ENCODE data around the gene GABRG3. TPM values are rescaled to one million over a fixed set of nuclear protein-coding genes. Genes with fewer than 3 reads are reported as not detected.

The GABRG3 gene
- polyA plus RNA-seq, 2 of the 4 experiments (the other 2 are of a cell fraction) = 0.08 to 0.18 TPM

DNA sequence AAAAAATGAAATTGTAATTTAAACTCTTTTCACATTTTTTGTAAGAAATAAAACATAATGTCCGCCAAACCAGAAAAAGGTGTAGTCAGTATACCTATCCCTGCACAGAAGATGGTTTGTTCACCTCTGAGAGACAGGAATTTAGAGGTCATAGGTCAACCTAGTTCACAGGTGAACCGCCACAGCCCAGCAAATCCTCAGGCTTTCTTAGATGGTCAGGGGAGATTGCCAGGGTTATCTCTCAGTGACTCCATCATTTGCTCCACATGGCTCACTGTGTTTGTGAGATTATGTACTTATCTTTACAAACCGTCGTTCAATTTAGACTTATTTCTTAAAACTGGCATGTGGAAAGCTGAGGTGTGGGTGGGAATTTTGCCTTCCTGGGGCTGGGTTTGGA is 264.2 kb downstream of the GABRG3 start:
- no peak overlapping the region for H3K4me2 ChIP-seq
- H3K27ac ChIP-seq = no peak overlapping the region
- H3K9me3 ChIP-seq = no peaks in the 10 kb centered on the region
- ChIA-PET CTCF (interaction anchor here (0.5 kb wide), 1 partner anchor 1726 kb away, joined by 3 read pairs; no protein-coding TSS in a partner anchor), POLR2A (no interaction called here)
- no peak overlapping the region for H3K4me3 ChIP-seq
- H3K4me1 ChIP-seq = no peaks in the 10 kb centered on the region
- DNase-seq (ENCODE audit: low read depth in 1 of 2, low spot score in 1 of 2) (no peak), ATAC-seq (no peak), FAIRE-seq (no peak)
- no peak for TF ChIP-seq TP53 (CRISPR knock-in tag; IDR thresholded peaks at IDR 0.05)
- TF ChIP-seq ZFP36 (IDR thresholded peaks at IDR 0.05; ENCODE audit: borderline replicate concordance, partially characterized antibody) = no peak
- TF ChIP-seq ZSCAN20 (CRISPR knock-in tag; IDR thresholded peaks at IDR 0.05) = no peak
- TF ChIP-seq SREBF2 (IDR thresholded peaks at IDR 0.05) = no peak
- TF ChIP-seq KDM1A (IDR thresholded peaks at IDR 0.05; ENCODE audit: low read depth) = no peak
- TF ChIP-seq EHMT2 (IDR thresholded peaks at IDR 0.05; ENCODE audit: low read depth) = no peak
- no peak for TF ChIP-seq CBX2 (IDR thresholded peaks at IDR 0.05; ENCODE audit: borderline replicate concordance, low read depth)
- no peak for TF ChIP-seq HOXB5 (CRISPR knock-in tag; IDR thresholded peaks at IDR 0.05)
- TF ChIP-seq POLR2AphosphoS2 (conservative IDR thresholded peaks at IDR 0.05; ENCODE audit: low read length) = no peak
- TF ChIP-seq GATA3 (IDR thresholded peaks at IDR 0.05; ENCODE audit: borderline replicate concordance) = no peak
- TF ChIP-seq RNF2 (IDR thresholded peaks at IDR 0.05; ENCODE audit: borderline replicate concordance, low read depth) = no peak
- TF ChIP-seq BHLHE40 (IDR thresholded peaks at IDR 0.05; ENCODE audit: low read depth, low read length) = no peak
- no peak for TF ChIP-seq CHD2 (IDR thresholded peaks at IDR 0.05; ENCODE audit: low read length, partially characterized antibody)
- no peak for TF ChIP-seq RCOR1 (IDR thresholded peaks at IDR 0.05; ENCODE audit: low read depth, low read length)
- TF ChIP-seq MAFK (IDR thresholded peaks at IDR 0.05; ENCODE audit: partially characterized antibody) = no peak
- WGBS (ENCODE audit: missing lambda C conversion rate) = 43% methylated on average over 4 of the region's 4 CpGs

DNA sequence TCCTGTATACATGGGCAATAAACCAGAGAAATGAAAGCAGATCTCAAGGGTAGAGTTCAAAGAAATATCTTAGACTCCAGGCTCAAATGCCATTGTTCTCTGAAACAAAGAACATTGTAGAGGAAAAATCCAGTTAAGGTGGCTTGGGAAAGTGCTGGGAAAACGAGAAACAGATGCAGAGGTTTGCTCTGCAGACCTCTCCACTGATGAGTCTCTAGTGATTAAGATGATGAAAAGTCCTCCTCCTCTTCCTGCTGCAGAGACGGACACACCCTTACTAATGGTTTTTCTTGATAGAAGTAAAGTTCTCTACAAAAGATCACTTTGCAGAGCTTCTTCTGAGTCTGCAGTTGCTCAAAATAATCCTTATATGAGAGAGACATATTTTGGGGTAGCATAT is 264.7 kb downstream of the GABRG3 start:
- H3K4me3 ChIP-seq = no peak overlapping the region
- H3K4me2 ChIP-seq = no peak overlapping the region
- POLR2A ChIA-PET = no interaction called here
- TF ChIP-seq NFE2L2 (conservative IDR thresholded peaks at IDR 0.05; ENCODE audit: low read length) = no peak
- TF ChIP-seq, protein P1, sequence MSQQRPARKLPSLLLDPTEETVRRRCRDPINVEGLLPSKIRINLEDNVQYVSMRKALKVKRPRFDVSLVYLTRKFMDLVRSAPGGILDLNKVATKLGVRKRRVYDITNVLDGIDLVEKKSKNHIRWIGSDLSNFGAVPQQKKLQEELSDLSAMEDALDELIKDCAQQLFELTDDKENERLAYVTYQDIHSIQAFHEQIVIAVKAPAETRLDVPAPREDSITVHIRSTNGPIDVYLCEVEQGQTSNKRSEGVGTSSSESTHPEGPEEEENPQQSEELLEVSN (IDR thresholded peaks at IDR 0.05; ENCODE audit: borderline replicate concordance, low read depth) = no peak
- TF ChIP-seq JUN (IDR thresholded peaks at IDR 0.05) = no peak
- no peak overlapping the region for H3K27ac ChIP-seq
- no peaks in the 10 kb centered on the region for H3K4me1 ChIP-seq
- DNase-seq (ENCODE audit: low read depth in 1 of 2, low spot score in 1 of 2) (no peak), ATAC-seq (no peak), FAIRE-seq (no peak)
- WGBS (ENCODE audit: missing lambda C conversion rate) = 13% methylated on average over 2 of the region's 2 CpGs
- H3K9me3 ChIP-seq = no peaks in the 10 kb centered on the region
- CTCF ChIA-PET = no interaction called here

- CTCF ChIA-PET = interaction anchor here (1.1 to 1.2 kb wide), 3 partner anchors 10 to 13 kb away, joined by 3 read pairs; no protein-coding TSS in a partner anchor
- ATAC-seq = no peak
- no peaks in the 10 kb centered on the region for H3K9me3 ChIP-seq
Measured at GRCh38 chr15:27237319-27237939, 266.4 kb downstream of the GABRG3 start.

DNA sequence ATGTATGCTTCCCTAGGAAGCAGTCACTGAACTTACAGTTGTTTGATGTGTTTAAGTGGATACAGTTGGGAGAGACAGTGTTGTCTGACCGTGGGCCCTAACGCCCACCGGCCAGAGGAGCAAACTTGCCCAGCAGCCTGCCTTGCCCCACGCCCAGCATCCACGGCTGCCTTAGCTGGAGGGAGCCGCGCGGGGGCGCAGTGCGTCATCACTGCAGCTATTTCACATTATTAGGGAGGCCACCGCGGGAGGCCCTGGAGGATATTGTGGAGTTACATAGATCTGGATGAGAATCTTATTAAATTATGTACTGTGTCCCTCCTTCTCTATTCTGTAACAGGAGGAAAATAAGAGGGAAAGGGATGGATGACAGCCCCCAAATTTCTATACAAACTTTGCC is 267.2 kb downstream of the GABRG3 start:
- no peak overlapping the region for H3K27ac ChIP-seq
- no peak for DNase-seq (ENCODE audit: low read depth in 1 of 2, low spot score in 1 of 2)
- 68% methylated on average over 12 of the region's 12 CpGs for WGBS (ENCODE audit: missing lambda C conversion rate)
- H3K4me1 ChIP-seq = peaks cover 5% of the 10 kb centered on the region; the same call in 1 of the 3 replicates
- TF ChIP-seq RFX5 (IDR thresholded peaks at IDR 0.05) = no peak
- no peak for TF ChIP-seq JUNB (IDR thresholded peaks at IDR 0.05)
- no peak for TF ChIP-seq POLR2AphosphoS2 (conservative IDR thresholded peaks at IDR 0.05; ENCODE audit: low read length)
- TF ChIP-seq EHF (CRISPR knock-in tag; IDR thresholded peaks at IDR 0.05) = no peak
- TF ChIP-seq TFCP2L1 (CRISPR knock-in tag; IDR thresholded peaks at IDR 0.05) = no peak
- TF ChIP-seq ELK1 (IDR thresholded peaks at IDR 0.05; ENCODE audit: low read depth, low read length) = no peak
- no peak for TF ChIP-seq SREBF2 (IDR thresholded peaks at IDR 0.05)
- TF ChIP-seq CHD2 (IDR thresholded peaks at IDR 0.05; ENCODE audit: low read length, partially characterized antibody) = no peak
- no peak for TF ChIP-seq FOXS1 (CRISPR knock-in tag; IDR thresholded peaks at IDR 0.05)
- TF ChIP-seq, protein P2, sequence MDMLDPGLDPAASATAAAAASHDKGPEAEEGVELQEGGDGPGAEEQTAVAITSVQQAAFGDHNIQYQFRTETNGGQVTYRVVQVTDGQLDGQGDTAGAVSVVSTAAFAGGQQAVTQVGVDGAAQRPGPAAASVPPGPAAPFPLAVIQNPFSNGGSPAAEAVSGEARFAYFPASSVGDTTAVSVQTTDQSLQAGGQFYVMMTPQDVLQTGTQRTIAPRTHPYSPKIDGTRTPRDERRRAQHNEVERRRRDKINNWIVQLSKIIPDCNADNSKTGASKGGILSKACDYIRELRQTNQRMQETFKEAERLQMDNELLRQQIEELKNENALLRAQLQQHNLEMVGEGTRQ (IDR thresholded peaks at IDR 0.05) = no peak
- TF ChIP-seq KDM5A (IDR thresholded peaks at IDR 0.05) = no peak
- TF ChIP-seq ESRRA (IDR thresholded peaks at IDR 0.05; ENCODE audit: borderline replicate concordance, low read length) = no peak
- no peak for TF ChIP-seq NR3C1 (IDR thresholded peaks at IDR 0.05)
- no peak overlapping the region for H3K4me3 ChIP-seq
- CTCF ChIA-PET = interaction anchor here (1.1 to 1.2 kb wide), 3 partner anchors 11 to 14 kb away, joined by 3 read pairs; no protein-coding TSS in a partner anchor
- no peak for FAIRE-seq
- no peak overlapping the region for H3K4me2 ChIP-seq
- H3K9me3 ChIP-seq = no peaks in the 10 kb centered on the region
- ATAC-seq = no peak
- POLR2A ChIA-PET = no interaction called here

More at GRCh38 chr15:27237319-27237939, 266.4 kb downstream of the GABRG3 start:
- WGBS (ENCODE audit: missing lambda C conversion rate) = 33% methylated on average over 7 of the region's 7 CpGs
- POLR2A ChIA-PET = no interaction called here
- DNase-seq (ENCODE audit: low read depth in 1 of 2, low spot score in 1 of 2) (no peak), FAIRE-seq (no peak)
- no peak overlapping the region for H3K4me3 ChIP-seq
- H3K4me1 ChIP-seq = peaks cover 5% of the 10 kb centered on the region; the same call in 1 of the 3 replicates
- H3K27ac ChIP-seq = no peak overlapping the region
- H3K4me2 ChIP-seq = no peak overlapping the region
- TF ChIP-seq SMC3 (IDR thresholded peaks at IDR 0.05) (no peak), FOSB (CRISPR knock-in tag; IDR thresholded peaks at IDR 0.05) (no peak), SREBF2 (IDR thresholded peaks at IDR 0.05) (no peak), RFX5 (IDR thresholded peaks at IDR 0.05) (no peak), KDM5A (IDR thresholded peaks at IDR 0.05) (no peak), TP53 (CRISPR knock-in tag; IDR thresholded peaks at IDR 0.05) (no peak), EHMT2 (IDR thresholded peaks at IDR 0.05; ENCODE audit: low read depth) (no peak), MYC (IDR thresholded peaks at IDR 0.05; ENCODE audit: borderline replicate concordance, low read length) (no peak), MAZ (IDR thresholded peaks at IDR 0.05; ENCODE audit: borderline replicate concordance, low read depth, low read length) (no peak), HOXB13 (CRISPR knock-in tag; IDR thresholded peaks at IDR 0.05; ENCODE audit: low read depth) (no peak), TFCP2L1 (CRISPR knock-in tag; IDR thresholded peaks at IDR 0.05) (no peak), EHF (CRISPR knock-in tag; IDR thresholded peaks at IDR 0.05) (no peak)
